Measurements from ENCODE around the gene PSMD9.

Gene PSMD9

GRCh38 chr12:121888478-121889273 is at the start of gene PSMD9:
PSMD9 (plus strand) TSS chr12:121888790; CDS start chr12:121888857, 67 bp downstream.
- TF ChIP-seq CTCF (IDR thresholded peaks at IDR 0.05; ENCODE audit: low read depth, low read length, missing control alignments): peak; percentile 78
- peak; percentile 93 for DNase-seq (ENCODE audit: extremely low read depth, low read depth)
- peak within 1 kb of the TSS; percentile 80 for H3K4me3 ChIP-seq (replicated peaks; ENCODE audit: low read depth, low read length)

GRCh38 chr12:121839106-121839992 is 49.2 kb upstream of the PSMD9 start:
- DNase-seq (ENCODE audit: extremely low read depth, low read depth): peak; percentile 93
- peak overlapping the region; percentile 52 for H3K4me3 ChIP-seq (replicated peaks; ENCODE audit: low read depth, low read length)
- peak; percentile 45 for TF ChIP-seq CTCF (IDR thresholded peaks at IDR 0.05; ENCODE audit: low read depth, low read length, missing control alignments)

- no peak for TF ChIP-seq CTCF (IDR thresholded peaks at IDR 0.05; ENCODE audit: low read depth, low read length, missing control alignments)
- H3K4me3 ChIP-seq (replicated peaks; ENCODE audit: low read depth, low read length): peak overlapping the region; percentile 52
These were observed 48.4 kb upstream of the PSMD9 start for GRCh38 chr12:121839993-121840761.

GRCh38 chr12:121843236-121843982 is 45.2 kb upstream of the PSMD9 start:
- no peak for TF ChIP-seq CTCF (IDR thresholded peaks at IDR 0.05; ENCODE audit: low read depth, low read length, missing control alignments)

More at GRCh38 chr12:121839993-121840761, 48.4 kb upstream of the PSMD9 start:
- no peak for DNase-seq (ENCODE audit: extremely low read depth, low read depth)

DNA sequence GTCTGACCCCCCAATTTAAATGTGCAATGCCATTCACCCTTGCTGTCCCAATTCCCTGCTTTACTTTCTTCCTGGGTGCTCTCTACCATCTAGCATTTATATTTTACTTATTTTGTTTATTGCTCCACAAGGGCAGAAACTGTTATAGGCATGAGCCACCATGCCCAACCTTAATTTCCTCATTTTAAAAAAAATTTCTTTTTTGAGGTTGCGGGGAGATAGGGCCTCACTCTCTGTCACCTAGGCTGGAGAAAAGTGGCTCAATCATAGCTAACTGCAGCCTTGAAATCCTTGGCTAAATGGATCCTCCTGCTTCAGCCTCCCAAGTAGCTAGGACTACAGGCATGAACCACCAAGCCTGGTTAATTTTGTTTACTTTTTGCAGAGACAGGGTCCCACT is 42.9 kb upstream of the PSMD9 start:
- no peak overlapping the region for H3K4me3 ChIP-seq (replicated peaks; ENCODE audit: low read depth, low read length)
- no peak for DNase-seq (ENCODE audit: extremely low read depth, low read depth)
- TF ChIP-seq CTCF (IDR thresholded peaks at IDR 0.05; ENCODE audit: low read depth, low read length, missing control alignments): no peak

More at GRCh38 chr12:121843236-121843982, 45.2 kb upstream of the PSMD9 start:
- H3K4me3 ChIP-seq (replicated peaks; ENCODE audit: low read depth, low read length): no peak overlapping the region
- no peak for DNase-seq (ENCODE audit: extremely low read depth, low read depth)

- H3K4me3 ChIP-seq (replicated peaks; ENCODE audit: low read depth, low read length): no peak overlapping the region
- no peak for DNase-seq (ENCODE audit: extremely low read depth, low read depth)
- TF ChIP-seq CTCF (IDR thresholded peaks at IDR 0.05; ENCODE audit: low read depth, low read length, missing control alignments): no peak
These were observed 39.4 kb upstream of the PSMD9 start for GRCh38 chr12:121849211-121849610.

Measured in HFF-Myc (cell line).